ENCODE results near the gene HERC2. TPM values are rescaled to one million over a fixed set of nuclear protein-coding genes. Genes with fewer than 3 reads are reported as not detected.
A peak's percentile ranks its signal among the peaks of the same experiment; 100 is the strongest.
"Not testable (repeated sequence)": the region's sequence is repeated elsewhere in the genome, so short reads cannot be mapped to it uniquely, and the experiment has no call there.

Gene HERC2
- polyA plus RNA-seq, 3 donors: 47.0 to 59.4 (median 53.9) TPM

DNA sequence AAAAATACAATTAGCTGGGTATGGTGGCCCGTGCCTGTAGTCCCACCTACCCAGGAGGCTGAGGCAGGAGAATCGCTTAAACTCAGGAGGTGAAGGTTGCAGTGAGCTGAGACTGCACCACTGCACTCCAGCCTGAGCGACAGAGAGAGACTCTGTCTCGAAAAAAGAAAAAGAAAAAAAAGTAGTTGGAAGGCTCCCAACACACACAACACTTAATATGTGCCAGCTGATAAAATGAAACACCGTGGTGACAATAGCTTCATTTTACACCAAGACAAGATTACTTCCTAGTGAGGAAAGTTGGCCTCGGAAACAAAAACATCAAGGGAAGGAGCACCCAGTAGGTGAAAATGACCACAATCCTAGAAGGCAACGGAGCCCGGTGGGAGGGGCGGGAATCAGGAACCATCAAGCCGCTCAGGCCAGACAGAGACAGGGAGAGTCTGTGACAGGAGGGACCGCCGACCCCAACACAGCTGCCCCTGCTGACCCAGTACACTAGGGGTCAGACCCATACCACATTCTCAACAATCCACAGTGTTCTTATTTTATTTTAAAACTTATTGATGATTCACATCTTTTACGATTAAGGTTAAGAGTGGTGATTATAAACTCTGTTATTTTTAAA is 168.4 kb downstream of the HERC2 start:
- no peak for DNase-seq (ENCODE audit: extremely low read depth in 1 of 11, low read depth in 9 of 11, low spot score in 4 of 11)

DNA sequence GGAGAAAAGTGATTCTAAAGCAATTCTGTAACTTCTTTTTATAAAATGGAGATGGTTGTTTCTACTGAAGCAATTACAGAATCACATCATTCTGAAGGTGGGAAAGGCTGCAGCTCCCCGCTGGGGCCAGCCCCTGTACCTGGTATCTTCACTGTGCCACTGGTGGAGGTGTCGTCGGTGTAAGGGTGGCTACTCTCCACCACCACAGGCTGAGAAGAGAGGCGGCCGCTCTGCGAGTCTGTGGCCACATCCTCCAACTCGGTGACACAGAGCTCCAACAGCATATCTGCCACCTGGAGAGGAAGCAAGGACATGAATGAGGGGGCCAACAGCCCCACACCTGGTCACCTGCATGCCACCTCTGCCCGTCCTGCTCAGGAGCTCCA is 169.4 kb downstream of the HERC2 start:
- not testable (repeated sequence) for DNase-seq (ENCODE audit: extremely low read depth in 1 of 11, low read depth in 9 of 11, low spot score in 4 of 11)

DNA sequence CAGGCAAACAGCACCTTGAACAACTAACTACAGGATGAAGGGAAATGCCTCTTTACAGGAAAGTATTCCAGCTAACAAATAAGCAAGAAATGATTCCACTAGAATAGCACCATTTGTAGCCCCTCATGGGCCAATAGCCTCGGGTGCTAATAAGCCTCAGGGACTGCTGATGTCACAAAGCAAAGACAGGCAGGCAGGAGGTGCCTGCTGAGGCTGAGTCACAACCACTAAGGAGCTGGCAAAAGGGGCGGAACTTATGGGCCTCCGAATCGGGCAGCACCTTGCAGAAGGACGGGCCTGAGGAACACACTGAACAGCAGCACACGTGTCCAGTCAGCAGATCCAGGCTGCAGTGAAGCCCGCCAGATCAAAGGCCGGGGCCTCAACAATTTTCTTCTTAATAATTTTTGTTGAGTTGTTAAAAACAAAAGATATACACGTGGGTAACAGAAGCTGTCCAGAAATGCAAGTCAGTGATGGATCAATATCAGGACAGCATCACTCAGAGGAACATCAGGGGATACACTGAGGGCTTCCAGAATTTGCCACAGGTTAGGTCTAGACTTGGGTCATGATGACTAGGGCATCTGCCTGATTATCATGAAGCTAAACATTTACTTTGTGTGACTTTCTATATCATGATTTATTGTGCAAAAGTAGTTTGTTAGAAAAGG is 170.0 kb downstream of the HERC2 start:
- not testable (repeated sequence) for DNase-seq (ENCODE audit: extremely low read depth in 1 of 11, low read depth in 9 of 11, low spot score in 4 of 11)

DNA sequence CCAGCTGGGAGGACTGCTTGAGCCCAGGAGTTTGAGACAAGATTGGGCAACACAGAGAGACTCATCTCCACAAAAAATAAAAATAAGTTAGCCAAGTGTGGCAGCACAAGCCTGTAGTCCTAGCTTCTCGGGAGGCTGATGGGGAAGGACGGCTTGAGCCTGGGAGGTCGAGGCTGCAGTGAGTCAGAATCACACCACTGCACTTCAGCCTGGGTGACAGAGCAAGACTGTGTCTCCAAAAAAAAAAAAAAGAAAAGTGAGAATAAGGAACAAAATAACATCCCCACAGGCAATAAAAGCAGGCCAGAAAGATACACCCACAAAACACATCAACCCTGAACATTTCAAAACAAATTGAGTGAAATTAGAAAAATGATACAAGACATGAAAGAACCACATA is 174.2 kb downstream of the HERC2 start:
- no peak for DNase-seq (ENCODE audit: extremely low read depth in 1 of 11, low read depth in 9 of 11, low spot score in 4 of 11)

DNA sequence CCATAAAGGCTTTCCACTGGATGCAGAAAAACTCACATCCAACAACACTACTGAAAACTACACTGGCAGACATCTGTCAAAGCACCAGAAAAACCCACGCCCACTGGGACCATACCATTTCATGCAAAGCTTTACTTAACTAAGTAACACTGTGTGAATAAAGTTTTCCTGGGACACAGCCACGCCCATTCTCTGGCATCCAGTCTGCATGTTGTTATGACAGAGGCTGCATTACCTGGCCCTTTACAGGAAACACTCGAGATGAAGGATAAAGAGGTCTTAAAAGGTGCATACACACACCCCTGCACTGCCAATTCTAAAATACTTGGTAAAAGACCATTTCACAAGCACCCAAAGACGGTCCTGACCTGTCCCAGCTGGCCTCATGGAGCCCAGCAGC is 176.6 kb downstream of the HERC2 start:
- DNase-seq (ENCODE audit: extremely low read depth in 1 of 11, low read depth in 9 of 11, low spot score in 4 of 11): not testable (repeated sequence)

DNA sequence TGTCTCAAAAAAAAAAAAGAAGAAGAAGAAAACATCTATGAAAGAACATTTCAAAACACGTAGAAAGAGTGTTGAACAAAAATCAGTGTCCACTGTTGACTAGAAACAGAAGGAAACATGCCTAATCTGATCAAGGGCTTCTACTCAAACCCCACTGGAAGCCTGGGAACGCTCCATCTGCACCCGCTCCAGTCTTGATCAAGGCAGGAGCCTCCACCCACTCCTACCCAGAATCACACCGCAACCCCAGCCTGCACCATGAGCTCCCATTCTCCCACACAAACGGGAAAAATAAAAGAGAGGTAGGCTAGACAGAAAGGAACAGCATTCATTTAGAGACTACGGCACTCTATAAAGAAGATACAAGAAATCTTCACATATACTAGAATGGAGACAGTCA is 181.9 kb downstream of the HERC2 start:
- no peak for DNase-seq (ENCODE audit: extremely low read depth in 1 of 11, low read depth in 9 of 11, low spot score in 4 of 11)

DNA sequence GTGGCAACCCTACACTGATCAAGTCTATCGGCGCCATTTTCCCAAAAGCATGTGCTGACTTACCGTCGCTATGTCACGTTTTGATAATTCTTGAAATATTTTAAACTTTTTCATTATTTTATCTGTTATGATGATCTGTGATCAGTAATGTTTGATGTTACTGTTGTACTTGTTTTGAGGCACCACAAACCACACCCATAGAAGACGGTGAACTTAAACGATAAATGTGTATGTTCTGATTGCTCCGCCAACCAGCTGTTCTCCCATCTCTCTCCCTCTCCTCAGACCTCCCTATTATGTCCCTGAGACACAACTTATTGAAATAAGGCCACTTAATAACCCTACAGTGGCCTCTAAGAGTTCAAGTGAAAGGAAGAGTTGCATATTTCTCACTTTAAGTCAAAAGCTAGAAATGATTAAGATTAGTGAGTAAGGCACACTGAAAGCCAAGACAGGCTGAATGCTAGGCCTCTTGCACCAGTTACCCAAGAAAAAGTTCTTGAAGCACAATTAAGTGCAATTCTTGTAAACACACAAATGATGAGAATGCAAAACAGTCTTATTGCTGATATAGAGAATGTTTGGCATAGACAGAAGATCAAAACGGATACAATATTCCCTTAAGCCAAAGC is 184.5 kb downstream of the HERC2 start:
- not testable (repeated sequence) for DNase-seq (ENCODE audit: extremely low read depth in 1 of 11, low read depth in 9 of 11, low spot score in 4 of 11)

DNA sequence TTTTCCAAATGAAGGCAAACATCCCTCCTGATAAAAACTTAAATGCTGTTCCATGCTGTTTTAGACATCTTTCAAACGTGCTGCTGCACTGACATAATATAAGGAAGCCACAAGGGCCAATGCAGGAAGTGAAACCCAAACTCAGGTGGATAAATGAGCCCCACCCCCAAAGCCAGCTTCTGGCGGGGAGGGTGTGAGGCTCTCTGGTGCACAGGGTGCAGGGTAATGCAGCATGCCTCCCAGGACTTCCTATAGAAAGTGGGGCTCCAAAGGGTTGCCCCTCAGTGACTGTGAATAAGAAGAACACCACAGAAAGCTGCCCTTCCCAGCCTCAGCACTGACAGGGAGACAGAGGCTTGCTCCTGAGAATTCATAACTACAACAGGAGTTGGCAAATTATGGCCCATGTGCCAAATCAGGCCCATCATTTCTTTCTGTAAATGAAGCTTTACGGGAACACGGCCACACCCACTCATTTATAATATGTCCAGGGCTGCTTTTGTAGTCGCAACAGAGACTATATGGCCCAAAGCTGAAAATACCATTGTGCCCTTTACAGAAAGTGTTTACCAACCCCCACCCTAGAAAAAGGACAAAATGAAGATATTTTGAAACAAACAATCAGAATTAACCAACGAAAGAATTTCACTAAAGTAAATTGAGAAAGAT is 185.6 kb downstream of the HERC2 start:
- not testable (repeated sequence) for DNase-seq (ENCODE audit: extremely low read depth in 1 of 11, low read depth in 9 of 11, low spot score in 4 of 11)

DNA sequence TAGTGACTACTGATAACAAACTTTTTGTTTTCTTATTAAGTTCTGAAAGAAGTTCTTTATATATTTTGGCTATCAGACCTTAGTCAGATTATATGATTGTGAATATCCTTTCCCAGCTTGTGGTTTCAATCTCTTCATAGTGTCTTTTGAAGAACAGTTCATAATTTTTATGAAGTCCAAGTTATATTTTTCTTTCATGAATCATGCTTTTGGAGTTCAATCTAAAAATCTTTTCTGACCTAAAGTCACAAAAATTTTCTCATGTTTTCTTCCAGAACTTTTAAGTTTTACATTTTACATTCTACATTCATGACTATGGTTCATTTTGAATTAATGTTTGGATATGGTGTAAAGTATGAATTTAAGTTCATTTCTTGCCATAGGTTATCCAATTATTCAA is 188.7 kb downstream of the HERC2 start:
- no peak for DNase-seq (ENCODE audit: extremely low read depth in 1 of 11, low read depth in 9 of 11, low spot score in 4 of 11)

DNA sequence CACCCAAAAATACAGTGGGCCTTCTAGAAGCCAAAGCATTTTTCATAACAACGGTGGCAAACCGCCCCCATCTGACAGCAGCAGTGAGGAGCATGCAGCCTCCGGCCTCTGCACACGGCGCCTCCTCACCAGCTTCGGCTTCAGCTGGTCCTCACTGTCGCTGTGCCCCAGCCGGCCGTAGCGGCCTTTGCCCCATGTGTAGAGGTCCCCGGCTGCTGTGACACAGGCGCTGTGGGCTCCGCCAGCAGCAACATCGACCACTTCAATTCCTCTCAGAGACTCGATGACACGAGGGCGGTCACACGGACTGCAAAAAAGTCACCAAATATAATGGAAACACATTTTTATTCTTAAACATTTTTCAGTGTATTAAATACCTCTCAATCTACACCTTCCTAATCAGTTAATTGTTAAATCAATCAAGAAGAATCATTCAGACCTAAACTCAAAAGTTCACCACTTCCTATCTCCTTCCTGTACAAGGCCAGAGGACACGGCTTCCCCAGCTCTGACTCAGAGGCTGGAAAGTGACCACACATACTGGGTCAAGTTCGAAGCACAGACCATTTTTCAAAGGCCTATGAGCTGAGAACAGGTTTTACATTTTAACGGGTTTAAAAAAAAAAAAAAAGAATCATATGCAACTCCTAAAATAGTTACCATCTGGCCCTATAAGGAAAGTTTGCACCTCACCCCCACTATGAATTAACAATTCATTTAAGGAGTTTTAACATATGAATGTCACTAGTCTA is 189.3 kb downstream of the HERC2 start:
- no peak for DNase-seq (ENCODE audit: extremely low read depth in 1 of 11, low read depth in 9 of 11, low spot score in 4 of 11)

DNA sequence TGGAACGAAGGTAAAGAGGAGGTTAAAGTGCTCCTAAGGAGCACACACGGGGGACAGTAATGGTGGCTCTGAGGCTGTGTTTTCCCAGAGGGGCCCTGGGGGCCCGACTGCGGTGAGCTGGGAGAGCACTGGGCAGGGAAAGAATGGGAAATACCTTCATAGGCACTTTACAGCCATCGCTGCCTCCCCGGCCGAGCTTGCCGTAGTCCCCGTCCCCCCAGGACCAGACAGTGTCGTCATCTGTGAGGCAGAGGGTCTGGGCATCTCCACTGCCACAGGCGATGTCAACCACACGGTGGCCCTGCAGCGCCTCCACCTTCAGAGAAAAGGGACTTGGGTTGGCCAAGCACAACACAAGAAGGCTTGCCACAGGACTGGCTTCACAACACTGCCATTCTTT is 190.0 kb downstream of the HERC2 start:
- DNase-seq (ENCODE audit: extremely low read depth in 1 of 11, low read depth in 9 of 11, low spot score in 4 of 11): no peak

DNA sequence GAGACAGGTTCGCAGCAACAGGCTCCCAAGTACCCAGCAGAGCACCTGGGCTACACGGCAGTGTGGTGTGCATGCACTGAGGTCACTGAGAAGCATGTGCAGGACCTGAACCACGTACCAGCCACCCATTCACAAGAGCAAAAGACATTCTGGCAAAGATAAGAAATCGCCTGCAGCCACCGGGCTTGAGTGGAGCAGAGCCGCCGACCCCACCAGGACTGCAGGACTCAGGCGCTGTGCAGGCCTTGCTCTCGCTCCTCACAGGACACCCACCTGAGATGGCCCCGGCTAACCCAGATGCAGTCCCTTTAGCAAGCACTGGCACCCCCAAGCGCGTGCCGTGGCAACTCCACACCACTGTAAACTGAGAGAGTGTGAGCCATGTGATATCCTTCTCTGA is 190.6 kb downstream of the HERC2 start:
- no peak for DNase-seq (ENCODE audit: extremely low read depth in 1 of 11, low read depth in 9 of 11, low spot score in 4 of 11)

DNA sequence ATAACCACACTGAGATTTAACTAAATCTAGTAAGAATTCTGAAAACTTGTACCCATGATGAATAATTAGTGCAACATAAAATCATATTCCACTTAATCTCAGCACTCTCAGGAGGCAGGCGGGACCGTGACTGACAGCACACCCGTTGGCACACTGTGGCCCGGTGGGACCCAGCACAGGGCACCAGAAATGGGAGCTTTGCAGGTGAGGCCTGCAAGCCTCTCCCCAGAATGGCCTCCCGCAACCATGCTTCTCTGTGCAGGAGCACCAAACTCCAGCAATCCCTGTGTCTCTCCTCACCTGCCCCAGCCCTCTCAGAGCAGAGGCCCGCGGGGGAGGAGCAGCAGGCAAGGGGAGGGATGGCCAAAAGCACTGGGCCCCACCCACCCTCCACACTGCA is 191.3 kb downstream of the HERC2 start:
- DNase-seq (ENCODE audit: extremely low read depth in 1 of 11, low read depth in 9 of 11, low spot score in 4 of 11): no peak

DNA sequence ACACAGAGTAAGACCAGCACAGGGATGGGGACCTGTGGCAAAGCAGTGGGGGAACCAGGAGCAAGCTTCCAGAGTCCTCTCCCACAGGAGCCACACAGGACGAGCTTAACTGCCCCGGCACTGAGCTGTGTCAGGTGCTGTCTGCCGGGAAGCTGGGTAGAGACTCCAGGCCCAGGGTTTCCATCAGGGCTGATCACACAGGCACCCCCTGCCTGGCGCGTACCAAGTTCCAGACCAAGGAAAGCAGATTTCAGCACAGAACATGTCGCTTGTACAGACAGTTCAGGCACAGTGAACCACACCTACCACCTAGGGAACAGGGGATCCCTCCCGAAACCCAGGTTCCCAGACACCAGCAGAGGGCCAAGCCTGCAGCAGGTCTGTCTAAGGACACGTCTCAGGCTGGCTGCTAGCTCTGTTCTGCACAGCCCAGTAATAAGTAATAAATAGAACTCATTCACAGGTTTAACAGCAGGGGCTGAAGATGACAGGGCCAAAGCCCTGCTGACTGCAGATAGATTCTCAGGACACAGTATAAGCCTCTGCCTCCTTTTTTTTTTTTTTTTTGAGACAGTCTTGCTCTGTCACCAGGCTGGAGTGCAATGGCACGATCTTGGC is 192.6 kb downstream of the HERC2 start:
- DNase-seq (ENCODE audit: extremely low read depth in 1 of 11, low read depth in 9 of 11, low spot score in 4 of 11): no peak

DNA sequence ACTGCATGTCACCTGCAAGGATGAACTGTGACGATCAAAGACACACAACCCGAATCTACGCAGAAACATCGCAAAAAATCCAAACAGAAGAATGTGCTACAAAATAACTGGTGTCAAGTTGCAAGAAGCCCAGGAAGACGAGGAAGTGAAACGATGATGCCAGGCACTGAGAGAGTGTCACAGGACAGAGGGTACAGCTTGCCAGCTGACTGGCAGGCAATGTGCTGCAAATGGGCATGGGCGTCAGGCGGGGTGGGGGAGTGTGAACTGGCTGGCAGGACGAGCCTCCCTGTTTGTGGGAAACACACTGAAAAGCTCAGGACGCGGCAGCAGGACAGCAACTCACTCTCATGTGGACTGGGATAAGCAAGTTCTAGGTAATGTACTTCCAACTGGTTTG is 193.9 kb downstream of the HERC2 start:
- DNase-seq (ENCODE audit: extremely low read depth in 1 of 11, low read depth in 9 of 11, low spot score in 4 of 11): no peak

DNA sequence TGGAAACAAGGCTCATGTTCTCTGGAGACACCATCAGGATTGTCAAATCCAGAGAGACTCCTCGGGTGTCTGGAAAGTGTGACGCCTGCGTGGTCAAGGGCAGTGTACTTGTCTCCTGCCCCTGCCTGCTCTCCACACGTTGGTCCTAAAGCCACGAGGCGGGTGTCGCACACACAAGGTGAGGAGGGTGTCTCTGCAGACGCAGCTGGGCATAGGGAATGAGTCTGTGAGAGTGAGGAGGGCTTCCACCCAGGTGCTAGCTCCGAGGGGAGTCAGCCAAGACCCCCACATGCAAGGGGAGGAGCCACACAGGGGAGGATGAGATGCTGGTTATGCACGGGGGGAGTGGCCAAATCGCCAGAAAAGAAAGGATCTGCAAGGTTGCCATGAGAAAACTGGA is 194.9 kb downstream of the HERC2 start:
- DNase-seq (ENCODE audit: extremely low read depth in 1 of 11, low read depth in 9 of 11, low spot score in 4 of 11): no peak

DNA sequence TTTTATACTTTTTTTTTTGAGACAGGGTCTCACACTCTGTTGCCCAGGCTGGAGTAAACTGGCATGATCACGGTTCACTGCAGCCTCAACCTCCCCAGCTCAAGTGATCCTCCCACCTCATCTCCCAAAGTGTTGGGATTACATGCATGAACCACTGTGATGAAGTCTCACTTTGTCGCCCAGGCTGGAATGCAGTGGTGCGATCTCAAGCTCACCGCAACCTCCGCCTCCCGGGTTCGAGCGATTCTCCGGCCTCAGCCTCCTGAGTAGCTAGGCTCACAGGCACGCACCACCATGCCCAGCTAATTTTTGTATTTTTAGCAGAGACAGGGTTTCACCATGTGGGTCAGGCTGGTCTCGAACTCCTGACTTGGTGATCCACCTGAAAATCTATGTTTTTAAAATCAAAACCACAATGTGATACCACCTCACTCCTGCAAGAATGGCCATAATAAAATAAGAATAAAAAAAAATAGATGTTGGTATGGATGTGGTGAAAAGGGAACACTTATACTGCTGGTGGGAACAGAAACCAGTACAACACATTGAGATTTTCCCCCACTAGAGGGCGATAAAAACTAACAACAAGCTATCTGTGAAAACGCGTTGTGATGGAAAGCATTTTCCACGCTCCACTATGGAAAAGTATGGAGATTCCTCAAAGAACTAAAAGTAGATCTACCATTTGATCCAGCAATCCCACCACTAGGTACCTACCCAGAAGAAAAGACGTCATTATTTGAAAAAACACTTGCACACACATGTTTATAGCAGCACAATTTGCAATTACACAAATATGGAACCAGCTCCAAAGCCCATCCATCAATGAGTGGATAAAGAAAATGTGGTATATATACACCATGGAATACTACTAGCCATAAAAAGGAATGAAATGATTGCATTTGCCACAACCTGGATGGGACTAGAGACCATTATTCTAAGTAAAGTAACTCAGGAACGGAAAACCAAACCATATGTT is 196.0 kb downstream of the HERC2 start:
- DNase-seq (ENCODE audit: extremely low read depth in 1 of 11, low read depth in 9 of 11, low spot score in 4 of 11): peak in 2 of 11 donors; percentile 52 to 64

DNA sequence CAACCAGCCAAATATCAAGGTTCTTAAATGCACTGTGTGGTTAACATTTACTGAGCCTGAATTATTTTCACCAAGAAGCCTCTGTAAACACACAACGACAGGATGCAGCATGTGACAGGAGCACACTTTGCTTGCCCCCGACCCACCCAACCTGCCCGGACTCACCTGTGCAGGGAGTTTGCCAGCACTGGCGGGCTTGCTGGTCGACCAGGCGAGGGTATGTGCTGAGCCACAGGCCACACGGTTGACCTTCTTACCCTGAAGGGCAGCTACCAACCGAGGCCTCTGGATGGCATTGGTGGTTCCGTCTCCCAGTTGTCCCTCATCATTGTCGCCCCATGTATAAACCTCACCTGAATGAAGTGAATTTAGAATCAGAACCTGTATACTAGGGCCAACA is 197.1 kb downstream of the HERC2 start:
- no peak for DNase-seq (ENCODE audit: extremely low read depth in 1 of 11, low read depth in 9 of 11, low spot score in 4 of 11)

Data from renal cortex interstitium (tissue), 11 donors.